Liver (tissue), 3 donors: ENCODE results near the gene ZFAND3.

Experiments used
- MAX ChIP-seq: IDR thresholded peaks from 2 replicates; pipeline ENCODE4 v1.6.1; 2016; ENCODE audit warnings: antibody characterized with exemption
- REST ChIP-seq: IDR thresholded peaks from 2 replicates; pipeline ENCODE4 v1.6.1; 2016; ENCODE audit warnings: antibody characterized with exemption, mild to moderate bottlenecking
- YY1 ChIP-seq: IDR thresholded peaks from 2 replicates; pipeline ENCODE4 v1.6.1; 2016; ENCODE audit warnings: antibody characterized with exemption, mild to moderate bottlenecking
- ZBTB33 ChIP-seq: IDR thresholded peaks from 2 replicates; pipeline ENCODE4 v1.6.1; 2016; ENCODE audit warnings: antibody characterized with exemption
- TF ChIP-seq, protein P1 (sequence below): fragments of 150-350 bp; IDR thresholded peaks from 2 replicates; pipeline ENCODE4 v1.5.1; 2017; ENCODE audit warnings: improper control_type of control experiment, low read depth, low read length; ENCODE audit not compliant: missing input control
- TF ChIP-seq, protein P2 (sequence below): IDR thresholded peaks from 2 replicates; pipeline ENCODE4 v1.6.1; 2016; ENCODE audit warnings: antibody characterized with exemption
- donor health status: healthy.
- donor health status: healthy.

GRCh38 chr6:37884548-37884947 lies 65.0 kb downstream of the ZFAND3 start:
- TF ChIP-seq, protein P1, sequence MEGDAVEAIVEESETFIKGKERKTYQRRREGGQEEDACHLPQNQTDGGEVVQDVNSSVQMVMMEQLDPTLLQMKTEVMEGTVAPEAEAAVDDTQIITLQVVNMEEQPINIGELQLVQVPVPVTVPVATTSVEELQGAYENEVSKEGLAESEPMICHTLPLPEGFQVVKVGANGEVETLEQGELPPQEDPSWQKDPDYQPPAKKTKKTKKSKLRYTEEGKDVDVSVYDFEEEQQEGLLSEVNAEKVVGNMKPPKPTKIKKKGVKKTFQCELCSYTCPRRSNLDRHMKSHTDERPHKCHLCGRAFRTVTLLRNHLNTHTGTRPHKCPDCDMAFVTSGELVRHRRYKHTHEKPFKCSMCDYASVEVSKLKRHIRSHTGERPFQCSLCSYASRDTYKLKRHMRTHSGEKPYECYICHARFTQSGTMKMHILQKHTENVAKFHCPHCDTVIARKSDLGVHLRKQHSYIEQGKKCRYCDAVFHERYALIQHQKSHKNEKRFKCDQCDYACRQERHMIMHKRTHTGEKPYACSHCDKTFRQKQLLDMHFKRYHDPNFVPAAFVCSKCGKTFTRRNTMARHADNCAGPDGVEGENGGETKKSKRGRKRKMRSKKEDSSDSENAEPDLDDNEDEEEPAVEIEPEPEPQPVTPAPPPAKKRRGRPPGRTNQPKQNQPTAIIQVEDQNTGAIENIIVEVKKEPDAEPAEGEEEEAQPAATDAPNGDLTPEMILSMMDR = no peak
- TF ChIP-seq, protein P2, sequence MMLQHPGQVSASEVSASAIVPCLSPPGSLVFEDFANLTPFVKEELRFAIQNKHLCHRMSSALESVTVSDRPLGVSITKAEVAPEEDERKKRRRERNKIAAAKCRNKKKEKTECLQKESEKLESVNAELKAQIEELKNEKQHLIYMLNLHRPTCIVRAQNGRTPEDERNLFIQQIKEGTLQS = no peak
- TF ChIP-seq YY1 (no peak), REST (no peak), MAX (no peak), ZBTB33 (no peak)
